ENCODE data around the gene OR51I2. TPM values are rescaled to one million over a fixed set of nuclear protein-coding genes. Genes with fewer than 3 reads are reported as not detected.

The OR51I2 gene
- total and polyA plus RNA-seq, 9 of the 15 experiments (the other 6 are each of a cell fraction or from before 2014, with no cell fraction given) = 0.06 to 0.61 (median 0.07) TPM; not detected in 6

DNA sequence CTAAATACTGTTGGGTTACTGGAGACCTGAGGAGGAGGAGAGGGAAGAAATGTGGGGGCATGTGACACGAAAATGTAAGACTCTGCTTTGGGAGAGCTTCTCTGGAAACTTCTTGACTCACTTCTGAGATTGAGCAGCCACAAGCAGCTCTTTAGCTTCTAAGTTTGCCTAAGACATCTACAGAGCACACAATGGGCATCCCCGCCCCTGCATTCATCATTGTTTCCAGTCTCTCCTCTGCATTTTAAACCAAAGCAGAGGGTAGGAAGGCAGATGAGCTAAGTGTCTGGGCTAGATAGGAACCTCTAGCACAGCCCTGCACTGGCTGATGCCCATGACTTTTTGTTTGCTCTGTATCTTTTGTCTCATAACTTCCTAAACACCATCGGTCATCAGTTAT lies 37.3 kb downstream of the OR51I2 start (continued):
- TF ChIP-seq, protein P1, sequence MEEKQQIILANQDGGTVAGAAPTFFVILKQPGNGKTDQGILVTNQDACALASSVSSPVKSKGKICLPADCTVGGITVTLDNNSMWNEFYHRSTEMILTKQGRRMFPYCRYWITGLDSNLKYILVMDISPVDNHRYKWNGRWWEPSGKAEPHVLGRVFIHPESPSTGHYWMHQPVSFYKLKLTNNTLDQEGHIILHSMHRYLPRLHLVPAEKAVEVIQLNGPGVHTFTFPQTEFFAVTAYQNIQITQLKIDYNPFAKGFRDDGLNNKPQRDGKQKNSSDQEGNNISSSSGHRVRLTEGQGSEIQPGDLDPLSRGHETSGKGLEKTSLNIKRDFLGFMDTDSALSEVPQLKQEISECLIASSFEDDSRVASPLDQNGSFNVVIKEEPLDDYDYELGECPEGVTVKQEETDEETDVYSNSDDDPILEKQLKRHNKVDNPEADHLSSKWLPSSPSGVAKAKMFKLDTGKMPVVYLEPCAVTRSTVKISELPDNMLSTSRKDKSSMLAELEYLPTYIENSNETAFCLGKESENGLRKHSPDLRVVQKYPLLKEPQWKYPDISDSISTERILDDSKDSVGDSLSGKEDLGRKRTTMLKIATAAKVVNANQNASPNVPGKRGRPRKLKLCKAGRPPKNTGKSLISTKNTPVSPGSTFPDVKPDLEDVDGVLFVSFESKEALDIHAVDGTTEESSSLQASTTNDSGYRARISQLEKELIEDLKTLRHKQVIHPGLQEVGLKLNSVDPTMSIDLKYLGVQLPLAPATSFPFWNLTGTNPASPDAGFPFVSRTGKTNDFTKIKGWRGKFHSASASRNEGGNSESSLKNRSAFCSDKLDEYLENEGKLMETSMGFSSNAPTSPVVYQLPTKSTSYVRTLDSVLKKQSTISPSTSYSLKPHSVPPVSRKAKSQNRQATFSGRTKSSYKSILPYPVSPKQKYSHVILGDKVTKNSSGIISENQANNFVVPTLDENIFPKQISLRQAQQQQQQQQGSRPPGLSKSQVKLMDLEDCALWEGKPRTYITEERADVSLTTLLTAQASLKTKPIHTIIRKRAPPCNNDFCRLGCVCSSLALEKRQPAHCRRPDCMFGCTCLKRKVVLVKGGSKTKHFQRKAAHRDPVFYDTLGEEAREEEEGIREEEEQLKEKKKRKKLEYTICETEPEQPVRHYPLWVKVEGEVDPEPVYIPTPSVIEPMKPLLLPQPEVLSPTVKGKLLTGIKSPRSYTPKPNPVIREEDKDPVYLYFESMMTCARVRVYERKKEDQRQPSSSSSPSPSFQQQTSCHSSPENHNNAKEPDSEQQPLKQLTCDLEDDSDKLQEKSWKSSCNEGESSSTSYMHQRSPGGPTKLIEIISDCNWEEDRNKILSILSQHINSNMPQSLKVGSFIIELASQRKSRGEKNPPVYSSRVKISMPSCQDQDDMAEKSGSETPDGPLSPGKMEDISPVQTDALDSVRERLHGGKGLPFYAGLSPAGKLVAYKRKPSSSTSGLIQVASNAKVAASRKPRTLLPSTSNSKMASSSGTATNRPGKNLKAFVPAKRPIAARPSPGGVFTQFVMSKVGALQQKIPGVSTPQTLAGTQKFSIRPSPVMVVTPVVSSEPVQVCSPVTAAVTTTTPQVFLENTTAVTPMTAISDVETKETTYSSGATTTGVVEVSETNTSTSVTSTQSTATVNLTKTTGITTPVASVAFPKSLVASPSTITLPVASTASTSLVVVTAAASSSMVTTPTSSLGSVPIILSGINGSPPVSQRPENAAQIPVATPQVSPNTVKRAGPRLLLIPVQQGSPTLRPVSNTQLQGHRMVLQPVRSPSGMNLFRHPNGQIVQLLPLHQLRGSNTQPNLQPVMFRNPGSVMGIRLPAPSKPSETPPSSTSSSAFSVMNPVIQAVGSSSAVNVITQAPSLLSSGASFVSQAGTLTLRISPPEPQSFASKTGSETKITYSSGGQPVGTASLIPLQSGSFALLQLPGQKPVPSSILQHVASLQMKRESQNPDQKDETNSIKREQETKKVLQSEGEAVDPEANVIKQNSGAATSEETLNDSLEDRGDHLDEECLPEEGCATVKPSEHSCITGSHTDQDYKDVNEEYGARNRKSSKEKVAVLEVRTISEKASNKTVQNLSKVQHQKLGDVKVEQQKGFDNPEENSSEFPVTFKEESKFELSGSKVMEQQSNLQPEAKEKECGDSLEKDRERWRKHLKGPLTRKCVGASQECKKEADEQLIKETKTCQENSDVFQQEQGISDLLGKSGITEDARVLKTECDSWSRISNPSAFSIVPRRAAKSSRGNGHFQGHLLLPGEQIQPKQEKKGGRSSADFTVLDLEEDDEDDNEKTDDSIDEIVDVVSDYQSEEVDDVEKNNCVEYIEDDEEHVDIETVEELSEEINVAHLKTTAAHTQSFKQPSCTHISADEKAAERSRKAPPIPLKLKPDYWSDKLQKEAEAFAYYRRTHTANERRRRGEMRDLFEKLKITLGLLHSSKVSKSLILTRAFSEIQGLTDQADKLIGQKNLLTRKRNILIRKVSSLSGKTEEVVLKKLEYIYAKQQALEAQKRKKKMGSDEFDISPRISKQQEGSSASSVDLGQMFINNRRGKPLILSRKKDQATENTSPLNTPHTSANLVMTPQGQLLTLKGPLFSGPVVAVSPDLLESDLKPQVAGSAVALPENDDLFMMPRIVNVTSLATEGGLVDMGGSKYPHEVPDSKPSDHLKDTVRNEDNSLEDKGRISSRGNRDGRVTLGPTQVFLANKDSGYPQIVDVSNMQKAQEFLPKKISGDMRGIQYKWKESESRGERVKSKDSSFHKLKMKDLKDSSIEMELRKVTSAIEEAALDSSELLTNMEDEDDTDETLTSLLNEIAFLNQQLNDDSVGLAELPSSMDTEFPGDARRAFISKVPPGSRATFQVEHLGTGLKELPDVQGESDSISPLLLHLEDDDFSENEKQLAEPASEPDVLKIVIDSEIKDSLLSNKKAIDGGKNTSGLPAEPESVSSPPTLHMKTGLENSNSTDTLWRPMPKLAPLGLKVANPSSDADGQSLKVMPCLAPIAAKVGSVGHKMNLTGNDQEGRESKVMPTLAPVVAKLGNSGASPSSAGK (IDR thresholded peaks at IDR 0.05) = no peak
- no peak for TF ChIP-seq TEAD4 (IDR thresholded peaks at IDR 0.05; ENCODE audit: low read length)
- no peak for TF ChIP-seq TEAD4 (CRISPR knock-in tag; IDR thresholded peaks at IDR 0.05; ENCODE audit: borderline replicate concordance)
